Loucy (cell line): ENCODE results near the gene DISP3.

Experiments
- H2AFZ ChIP-seq: fragments of 200-600 bp; sonication (generic); 2 replicates; pipeline ENCODE4 v1.6.0; 2016; ENCODE audit warnings: antibody characterized with exemption, mild to moderate bottlenecking, low read length, moderate library complexity
- H3F3A ChIP-seq: fragments of 200-600 bp; 2 replicates; pipeline ENCODE4 v1.6.0; 2016; ENCODE audit warnings: antibody characterized with exemption, low read depth, mild to moderate bottlenecking
- H3K27me3 ChIP-seq: fragments of 200-600 bp; sonication (generic); 2 replicates; pipeline ENCODE4 v1.6.1; 2014; ENCODE audit warnings: low read length, mild to moderate bottlenecking; ENCODE audit not compliant: insufficient read depth, poor library complexity, severe bottlenecking
- H3K36me3 ChIP-seq: fragments of 200-600 bp; sonication (generic); 2 replicates; pipeline ENCODE4 v1.6.1; 2016; ENCODE audit warnings: low read length; ENCODE audit not compliant: insufficient read depth
- H3K4me1 ChIP-seq: fragments of 200-600 bp; sonication (generic); 2 replicates; pipeline ENCODE4 v1.5.1; 2014; ENCODE audit warnings: low read length, mild to moderate bottlenecking; ENCODE audit not compliant: insufficient read depth, poor library complexity, severe bottlenecking
- H3K4me2 ChIP-seq: fragments of 200-600 bp; sonication (generic); 2 replicates; pipeline ENCODE4 v1.6.0; 2014; ENCODE audit warnings: antibody characterized with exemption, low read length, low read depth, mild to moderate bottlenecking; ENCODE audit not compliant: poor library complexity, severe bottlenecking
- H3K4me3 ChIP-seq: fragments of 200-600 bp; sonication (generic); 2 replicates; pipeline ENCODE4 v1.5.1; 2014; ENCODE audit warnings: low read length, mild to moderate bottlenecking, mixed read lengths; ENCODE audit not compliant: poor library complexity, severe bottlenecking
- H3K79me2 ChIP-seq: fragments of 200-600 bp; sonication (generic); 2 replicates; pipeline ENCODE4 v1.6.1; 2014; ENCODE audit warnings: low read length; ENCODE audit not compliant: insufficient read depth
- H3K9ac ChIP-seq: fragments of 200-600 bp; sonication (generic); 2 replicates; pipeline ENCODE4 v1.6.0; 2014; ENCODE audit warnings: mild to moderate bottlenecking, low read depth, low read length, moderate library complexity; ENCODE audit not compliant: poor library complexity, severe bottlenecking
- H3K9me2 ChIP-seq: fragments of 200-600 bp; sonication (generic); replicated peaks from 2 replicates; pipeline ENCODE4 v1.6.1; 2016; ENCODE audit warnings: low read depth, low read length, mixed read lengths
- H3K9me3 ChIP-seq: fragments of 200-600 bp; sonication (generic); 2 replicates; pipeline ENCODE4 v1.6.1; 2014; ENCODE audit warnings: mild to moderate bottlenecking, antibody characterized with exemption, low read length, low read depth; ENCODE audit not compliant: insufficient read depth
- H4K20me1 ChIP-seq: fragments of 200-600 bp; sonication (generic); 2 replicates; pipeline ENCODE4 v1.6.0; 2014; ENCODE audit warnings: antibody characterized with exemption, low read length, mild to moderate bottlenecking; ENCODE audit not compliant: insufficient read depth, poor library complexity, severe bottlenecking
- CTCF ChIP-seq: fragments of 200-600 bp; sonication (generic); conservative IDR thresholded peaks from 2 replicates; pipeline ENCODE4 v1.5.1; 2014; ENCODE audit warnings: mild to moderate bottlenecking, antibody characterized with exemption, low read length
- EZH2phosphoT487 ChIP-seq: fragments of 200-600 bp; IDR thresholded peaks from 2 replicates; pipeline ENCODE4 v1.6.1; 2018; ENCODE audit warnings: antibody characterized with exemption, mild to moderate bottlenecking, moderate library complexity, borderline replicate concordance

The DISP3 gene

GRCh38 chr1:11431941-11432507 is 46.9 kb upstream of the DISP3 start:
- Histone ChIP-seq H4K20me1 (no peaks in the 10 kb centered on the region), H2AFZ (no peak overlapping the region), H3K36me3 (no peaks in the 10 kb centered on the region), H3K27me3 (no peaks in the 10 kb centered on the region), H3K4me2 (no peak overlapping the region), H3K9me2 (no peaks in the 10 kb centered on the region), H3K9ac (no peak overlapping the region), H3K4me1 (no peaks in the 10 kb centered on the region), H3K79me2 (no peaks in the 10 kb centered on the region), H3F3A (no peaks in the 10 kb centered on the region), H3K9me3 (no peaks in the 10 kb centered on the region), H3K4me3 (no peak overlapping the region)
- TF ChIP-seq EZH2phosphoT487: no peak
- no peak for TF ChIP-seq CTCF

GRCh38 chr1:11432526-11432925 is 46.4 kb upstream of the DISP3 start:
- Histone ChIP-seq H3K79me2 (no peaks in the 10 kb centered on the region), H3K4me2 (no peak overlapping the region), H3F3A (no peaks in the 10 kb centered on the region), H4K20me1 (no peaks in the 10 kb centered on the region), H3K9me3 (no peaks in the 10 kb centered on the region), H3K36me3 (no peaks in the 10 kb centered on the region), H3K27me3 (no peaks in the 10 kb centered on the region), H2AFZ (no peak overlapping the region), H3K9me2 (no peaks in the 10 kb centered on the region), H3K4me1 (no peaks in the 10 kb centered on the region), H3K4me3 (no peak overlapping the region), H3K9ac (no peak overlapping the region)
- TF ChIP-seq EZH2phosphoT487: no peak
- TF ChIP-seq CTCF: no peak

- Histone ChIP-seq H3K27me3 (no peaks in the 10 kb centered on the region), H3K4me1 (no peaks in the 10 kb centered on the region), H3K36me3 (no peaks in the 10 kb centered on the region), H3K4me3 (no peak overlapping the region), H3K4me2 (no peak overlapping the region), H2AFZ (no peak overlapping the region), H3K9me2 (no peaks in the 10 kb centered on the region), H3K79me2 (no peaks in the 10 kb centered on the region), H3K9me3 (no peaks in the 10 kb centered on the region), H4K20me1 (no peaks in the 10 kb centered on the region), H3F3A (no peaks in the 10 kb centered on the region), H3K9ac (no peak overlapping the region)
- TF ChIP-seq EZH2phosphoT487 (no peak), CTCF (no peak)
Measured at GRCh38 chr1:11434501-11434900, 44.5 kb upstream of the DISP3 start.
